GM23338 (cell line): ENCODE results near the gene ENTPD8. TPM values are rescaled to one million over a fixed set of nuclear protein-coding genes. Genes with fewer than 3 reads are reported as not detected.

Experiments used
- ATAC-seq: fragments of 200-7000 bp; cut with Tn5 transposase; 3 replicates; pipeline ENCODE4 v1.9.1; 2020
- DNase-seq: peaks from one replicate; pipeline ENCODE4 v3.0.0-alpha.2; 2015; ENCODE audit warnings: low spot score
- H2AFZ ChIP-seq: fragments of 200-600 bp; sonication (generic); 2 replicates; pipeline ENCODE4 v1.8.0; 2016; ENCODE audit warnings: antibody characterized with exemption, mild to moderate bottlenecking, moderate library complexity
- H3F3A ChIP-seq: fragments of 200-600 bp; sonication (generic); replicated peaks from 2 replicates; pipeline ENCODE4 v1.8.0; 2017; ENCODE audit warnings: antibody characterized with exemption, mixed run types, low read depth
- H3K27ac ChIP-seq: fragments of 200-600 bp; sonication (generic); 2 replicates; pipeline ENCODE4 v1.6.1; 2016; ENCODE audit warnings: low read depth
- H3K27me3 ChIP-seq: fragments of 200-600 bp; sonication (generic); 2 replicates; pipeline ENCODE4 v1.8.0; 2016; ENCODE audit warnings: mild to moderate bottlenecking, mixed run types, moderate library complexity; ENCODE audit not compliant: insufficient read depth
- H3K36me3 ChIP-seq: fragments of 200-600 bp; sonication (generic); 2 replicates; pipeline ENCODE4 v1.8.0; 2016; ENCODE audit warnings: mild to moderate bottlenecking; ENCODE audit not compliant: insufficient read depth
- H3K4me1 ChIP-seq: fragments of 200-600 bp; sonication (generic); 2 replicates; pipeline ENCODE4 v1.8.0; 2016; ENCODE audit warnings: mild to moderate bottlenecking, moderate library complexity; ENCODE audit not compliant: insufficient read depth
- H3K4me2 ChIP-seq: fragments of 200-600 bp; sonication (generic); 2 replicates; pipeline ENCODE4 v1.7.1; 2017; ENCODE audit warnings: mixed run types
- H3K4me3 ChIP-seq: fragments of 200-600 bp; sonication (generic); 2 replicates; pipeline ENCODE4 v1.6.1; 2016; ENCODE audit warnings: mixed run types
- H3K79me2 ChIP-seq: fragments of 200-600 bp; sonication (generic); replicated peaks from 2 replicates; pipeline ENCODE4 v1.8.0; 2017; ENCODE audit warnings: mild to moderate bottlenecking; ENCODE audit not compliant: insufficient read depth
- H3K9me2 ChIP-seq: fragments of 200-600 bp; sonication (generic); 2 replicates; pipeline ENCODE4 v1.8.0; 2017; ENCODE audit not compliant: insufficient read depth
- H4K20me1 ChIP-seq: fragments of 200-600 bp; sonication (generic); replicated peaks from 2 replicates; pipeline ENCODE4 v1.8.0; 2017; ENCODE audit warnings: mild to moderate bottlenecking; ENCODE audit not compliant: insufficient read depth
- H3K27ac Mint-ChIP-seq: 2 replicates; pipeline ENCODE4 v1.8.0; 2020; ENCODE audit warnings: inconsistent platforms, mild to moderate bottlenecking, moderate library complexity, mixed read lengths
- H3K27me3 Mint-ChIP-seq: 3 replicates; pipeline ENCODE4 v1.8.0; 2022; ENCODE audit warnings: low read depth, mild to moderate bottlenecking, moderate library complexity, mixed read lengths, inconsistent platforms; ENCODE audit not compliant: insufficient read depth, poor library complexity
- H3K36me3 Mint-ChIP-seq: 3 replicates; pipeline ENCODE4 v1.8.0; 2021; ENCODE audit warnings: low read depth, mild to moderate bottlenecking, inconsistent platforms, moderate library complexity, mixed read lengths
- H3K4me1 Mint-ChIP-seq: 3 replicates; pipeline ENCODE4 v1.8.0; 2020; ENCODE audit warnings: mild to moderate bottlenecking, inconsistent platforms, mixed read lengths
- H3K4me3 Mint-ChIP-seq: 3 replicates; pipeline ENCODE4 v1.8.0; 2021; ENCODE audit warnings: moderate library complexity, mild to moderate bottlenecking, inconsistent platforms, mixed read lengths
- H3K9me3 Mint-ChIP-seq: 3 replicates; pipeline ENCODE4 v1.8.0; 2020; ENCODE audit warnings: moderate library complexity, mild to moderate bottlenecking, inconsistent platforms, mixed read lengths
- EZH2 ChIP-seq: fragments of 200-600 bp; sonication (generic); IDR thresholded peaks from one replicate; pipeline ENCODE4 v1.8.0; 2017; ENCODE audit warnings: antibody characterized with exemption, mild to moderate bottlenecking, low read depth; ENCODE audit not compliant: unreplicated experiment
- POLR2AphosphoS5 ChIP-seq: IDR thresholded peaks from 2 replicates; pipeline ENCODE4 v1.6.1; 2016; ENCODE audit warnings: antibody characterized with exemption, low read depth
- STAT1 ChIP-seq: IDR thresholded peaks from one replicate; pipeline ENCODE4 v1.6.1; 2016; ENCODE audit warnings: antibody characterized with exemption; ENCODE audit not compliant: unreplicated experiment
- ZNF114 ChIP-seq: fragments of 250-450 bp; sonication (Bioruptor Pico); IDR thresholded peaks from 2 replicates; pipeline ENCODE4 v1.5.0; 2020; ENCODE audit warnings: mild to moderate bottlenecking, moderate library complexity
- long read RNA-seq: library from polyadenylated mRNA; unstranded; transcript quantifications from one replicate; pipeline ENCODE4 v2.0.0, GENCODE V29; 2020; ENCODE audit not compliant: unreplicated experiment
- polyA plus RNA-seq: library from polyadenylated mRNA; unstranded; fragments of >200 nt; fragmentation: Nextera tagmentation; extraction: Ambion mirVana; gene quantifications from 2 replicates; pipeline ENCODE4 v1.2.1, GENCODE V29; 2016
- total RNA-seq: library from RNA; depleted of rRNA; stranded (reverse); fragments of >200 nt; shearing (Covaris generic); gene quantifications from 2 replicates; pipeline ENCODE4 v1.2.3, GENCODE V29; 2014; rRNA removed
- TF ChIP-seq, protein P1 (sequence below): IDR thresholded peaks from one replicate; pipeline ENCODE4 v1.6.1; 2018; ENCODE audit warnings: antibody characterized with exemption; ENCODE audit not compliant: unreplicated experiment
- TF ChIP-seq, protein P2 (sequence below): IDR thresholded peaks from 2 replicates; pipeline ENCODE4 v1.6.1; 2016; ENCODE audit warnings: antibody characterized with exemption
- TF ChIP-seq, protein P3 (sequence below): fragments of 250-450 bp; sonication (Bioruptor Pico); IDR thresholded peaks from 2 replicates; pipeline ENCODE4 v1.5.0; 2020; ENCODE audit warnings: mild to moderate bottlenecking, moderate library complexity

Gene ENTPD8, protein sequence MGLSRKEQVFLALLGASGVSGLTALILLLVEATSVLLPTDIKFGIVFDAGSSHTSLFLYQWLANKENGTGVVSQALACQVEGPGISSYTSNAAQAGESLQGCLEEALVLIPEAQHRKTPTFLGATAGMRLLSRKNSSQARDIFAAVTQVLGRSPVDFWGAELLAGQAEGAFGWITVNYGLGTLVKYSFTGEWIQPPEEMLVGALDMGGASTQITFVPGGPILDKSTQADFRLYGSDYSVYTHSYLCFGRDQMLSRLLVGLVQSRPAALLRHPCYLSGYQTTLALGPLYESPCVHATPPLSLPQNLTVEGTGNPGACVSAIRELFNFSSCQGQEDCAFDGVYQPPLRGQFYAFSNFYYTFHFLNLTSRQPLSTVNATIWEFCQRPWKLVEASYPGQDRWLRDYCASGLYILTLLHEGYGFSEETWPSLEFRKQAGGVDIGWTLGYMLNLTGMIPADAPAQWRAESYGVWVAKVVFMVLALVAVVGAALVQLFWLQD
- 0.42 and 1.6 TPM in 2 replicates for total RNA-seq
- 0.89 and 1.1 TPM in 2 replicates for polyA plus RNA-seq
- long read RNA-seq: 0 reads

DNA sequence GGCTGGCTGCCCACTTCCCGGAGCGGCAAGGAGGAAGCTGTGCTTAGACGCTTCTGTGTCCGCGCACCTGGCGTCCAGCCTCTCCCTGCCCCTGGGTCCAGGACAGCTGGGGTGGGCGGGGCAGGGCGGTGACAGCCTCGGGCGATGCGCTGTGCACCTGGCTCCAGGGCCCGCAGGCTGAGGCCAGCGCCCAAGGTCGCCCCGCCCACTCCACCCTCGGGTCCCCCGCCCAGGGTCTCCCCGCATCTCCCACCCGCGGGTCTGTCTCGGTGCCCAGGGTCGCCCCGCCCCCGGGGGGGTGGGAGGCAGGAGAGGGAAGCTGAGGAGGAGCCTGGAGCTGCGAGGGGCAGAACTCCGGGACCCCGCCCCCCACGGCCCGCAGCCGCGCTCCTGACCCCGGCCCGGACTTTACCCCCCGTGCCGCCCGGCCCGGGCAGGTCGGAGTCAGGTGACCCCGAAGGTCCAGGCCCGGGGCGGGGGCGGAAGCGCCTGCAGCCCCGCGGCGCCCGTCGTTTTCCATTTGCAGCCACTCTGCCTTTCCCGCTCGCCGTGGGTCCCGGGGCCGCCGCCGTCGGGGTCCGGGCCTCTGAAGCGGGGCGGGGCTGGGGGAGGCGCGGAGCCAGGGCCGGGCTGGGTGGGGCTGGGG is at the start of gene ENTPD8:
Gene ENTPD8, minus strand, starts transcription at position 69 of the 646 bp plus-strand sequence. CDS start 3,072 bp downstream, outside the sequence.
- H3K4me1 Mint-ChIP-seq: peaks cover 5% of the 10 kb centered on the region
- Histone ChIP-seq H3K4me2 (peak within 1 kb of the TSS; percentile 68), H3K4me1 (peaks cover 5% of the 10 kb centered on the region; the same call in 1 of the 2 replicates), H4K20me1 (no peaks in the 10 kb centered on the region), H3K9me2 (no peaks in the 10 kb centered on the region), H3F3A (0 out of 2 replicates have a peak, but pooled peaks cover 4% of the 10 kb centered on the region), H3K27ac (no peak within 1 kb of the TSS), H3K4me3 (peak within 1 kb of the TSS; percentile 69), H2AFZ (no peak within 1 kb of the TSS), H3K27me3 (no peaks in the 10 kb centered on the region), H3K36me3 (no peaks in the 10 kb centered on the region), H3K79me2 (no peaks in the 10 kb centered on the region)
- H3K4me3 Mint-ChIP-seq: peak within 1 kb of the TSS; percentile 73
- DNase-seq (peak; percentile 92), ATAC-seq (peak; percentile 87)
- H3K36me3 Mint-ChIP-seq: no peaks in the 10 kb centered on the region
- TF ChIP-seq POLR2AphosphoS5 (0 out of 2 replicates have a peak, but pooled peaks have one; percentile 18), EZH2 (no peak), STAT1 (no peak)
- TF ChIP-seq, protein P1, sequence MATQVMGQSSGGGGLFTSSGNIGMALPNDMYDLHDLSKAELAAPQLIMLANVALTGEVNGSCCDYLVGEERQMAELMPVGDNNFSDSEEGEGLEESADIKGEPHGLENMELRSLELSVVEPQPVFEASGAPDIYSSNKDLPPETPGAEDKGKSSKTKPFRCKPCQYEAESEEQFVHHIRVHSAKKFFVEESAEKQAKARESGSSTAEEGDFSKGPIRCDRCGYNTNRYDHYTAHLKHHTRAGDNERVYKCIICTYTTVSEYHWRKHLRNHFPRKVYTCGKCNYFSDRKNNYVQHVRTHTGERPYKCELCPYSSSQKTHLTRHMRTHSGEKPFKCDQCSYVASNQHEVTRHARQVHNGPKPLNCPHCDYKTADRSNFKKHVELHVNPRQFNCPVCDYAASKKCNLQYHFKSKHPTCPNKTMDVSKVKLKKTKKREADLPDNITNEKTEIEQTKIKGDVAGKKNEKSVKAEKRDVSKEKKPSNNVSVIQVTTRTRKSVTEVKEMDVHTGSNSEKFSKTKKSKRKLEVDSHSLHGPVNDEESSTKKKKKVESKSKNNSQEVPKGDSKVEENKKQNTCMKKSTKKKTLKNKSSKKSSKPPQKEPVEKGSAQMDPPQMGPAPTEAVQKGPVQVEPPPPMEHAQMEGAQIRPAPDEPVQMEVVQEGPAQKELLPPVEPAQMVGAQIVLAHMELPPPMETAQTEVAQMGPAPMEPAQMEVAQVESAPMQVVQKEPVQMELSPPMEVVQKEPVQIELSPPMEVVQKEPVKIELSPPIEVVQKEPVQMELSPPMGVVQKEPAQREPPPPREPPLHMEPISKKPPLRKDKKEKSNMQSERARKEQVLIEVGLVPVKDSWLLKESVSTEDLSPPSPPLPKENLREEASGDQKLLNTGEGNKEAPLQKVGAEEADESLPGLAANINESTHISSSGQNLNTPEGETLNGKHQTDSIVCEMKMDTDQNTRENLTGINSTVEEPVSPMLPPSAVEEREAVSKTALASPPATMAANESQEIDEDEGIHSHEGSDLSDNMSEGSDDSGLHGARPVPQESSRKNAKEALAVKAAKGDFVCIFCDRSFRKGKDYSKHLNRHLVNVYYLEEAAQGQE: peak; percentile 4
- H3K9me3 Mint-ChIP-seq: no peaks in the 10 kb centered on the region; the same call in 2 of the 3 replicates
- H3K27ac Mint-ChIP-seq: no peak within 1 kb of the TSS
- H3K27me3 Mint-ChIP-seq: peaks cover 4% of the 10 kb centered on the region

DNA sequence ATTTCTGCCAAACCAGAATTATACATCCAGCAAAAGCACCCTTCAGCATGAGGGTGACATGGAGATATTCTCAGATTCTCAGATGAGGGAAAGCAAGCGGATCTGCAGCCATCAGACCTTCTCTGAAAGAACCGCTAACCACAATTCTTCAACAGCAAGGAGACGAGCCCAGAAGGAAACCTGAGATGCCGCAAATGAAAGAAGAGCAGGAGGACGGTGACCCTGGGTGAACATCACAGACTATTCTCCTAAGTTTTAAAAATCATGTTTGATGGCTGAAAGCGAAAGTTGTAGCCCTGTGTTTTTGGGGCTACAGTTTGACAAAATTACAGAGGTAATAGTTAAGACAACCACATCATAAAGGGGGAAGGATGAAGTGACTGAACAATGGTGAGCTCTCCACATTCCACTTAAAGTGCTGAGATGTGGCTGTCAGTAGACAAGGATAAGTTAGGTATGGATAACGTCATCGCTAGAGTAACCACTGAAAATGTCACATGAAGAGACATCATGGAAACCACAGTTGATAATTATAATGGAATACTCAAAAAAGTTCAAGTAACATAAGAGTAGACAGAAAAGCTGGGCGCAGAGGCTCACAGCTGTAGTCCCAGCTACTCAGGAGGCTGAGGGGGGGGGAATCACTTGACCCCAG is 49.5 kb upstream of the ENTPD8 start:
- no peak overlapping the region for H3K4me3 ChIP-seq
- H3K9me3 Mint-ChIP-seq: peaks cover 16% of the 10 kb centered on the region
- no peak for ATAC-seq
- TF ChIP-seq ZNF114 (CRISPR knock-in tag): no peak
- TF ChIP-seq, protein P2, sequence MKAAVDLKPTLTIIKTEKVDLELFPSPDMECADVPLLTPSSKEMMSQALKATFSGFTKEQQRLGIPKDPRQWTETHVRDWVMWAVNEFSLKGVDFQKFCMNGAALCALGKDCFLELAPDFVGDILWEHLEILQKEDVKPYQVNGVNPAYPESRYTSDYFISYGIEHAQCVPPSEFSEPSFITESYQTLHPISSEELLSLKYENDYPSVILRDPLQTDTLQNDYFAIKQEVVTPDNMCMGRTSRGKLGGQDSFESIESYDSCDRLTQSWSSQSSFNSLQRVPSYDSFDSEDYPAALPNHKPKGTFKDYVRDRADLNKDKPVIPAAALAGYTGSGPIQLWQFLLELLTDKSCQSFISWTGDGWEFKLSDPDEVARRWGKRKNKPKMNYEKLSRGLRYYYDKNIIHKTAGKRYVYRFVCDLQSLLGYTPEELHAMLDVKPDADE: no peak
- TF ChIP-seq, protein P3, sequence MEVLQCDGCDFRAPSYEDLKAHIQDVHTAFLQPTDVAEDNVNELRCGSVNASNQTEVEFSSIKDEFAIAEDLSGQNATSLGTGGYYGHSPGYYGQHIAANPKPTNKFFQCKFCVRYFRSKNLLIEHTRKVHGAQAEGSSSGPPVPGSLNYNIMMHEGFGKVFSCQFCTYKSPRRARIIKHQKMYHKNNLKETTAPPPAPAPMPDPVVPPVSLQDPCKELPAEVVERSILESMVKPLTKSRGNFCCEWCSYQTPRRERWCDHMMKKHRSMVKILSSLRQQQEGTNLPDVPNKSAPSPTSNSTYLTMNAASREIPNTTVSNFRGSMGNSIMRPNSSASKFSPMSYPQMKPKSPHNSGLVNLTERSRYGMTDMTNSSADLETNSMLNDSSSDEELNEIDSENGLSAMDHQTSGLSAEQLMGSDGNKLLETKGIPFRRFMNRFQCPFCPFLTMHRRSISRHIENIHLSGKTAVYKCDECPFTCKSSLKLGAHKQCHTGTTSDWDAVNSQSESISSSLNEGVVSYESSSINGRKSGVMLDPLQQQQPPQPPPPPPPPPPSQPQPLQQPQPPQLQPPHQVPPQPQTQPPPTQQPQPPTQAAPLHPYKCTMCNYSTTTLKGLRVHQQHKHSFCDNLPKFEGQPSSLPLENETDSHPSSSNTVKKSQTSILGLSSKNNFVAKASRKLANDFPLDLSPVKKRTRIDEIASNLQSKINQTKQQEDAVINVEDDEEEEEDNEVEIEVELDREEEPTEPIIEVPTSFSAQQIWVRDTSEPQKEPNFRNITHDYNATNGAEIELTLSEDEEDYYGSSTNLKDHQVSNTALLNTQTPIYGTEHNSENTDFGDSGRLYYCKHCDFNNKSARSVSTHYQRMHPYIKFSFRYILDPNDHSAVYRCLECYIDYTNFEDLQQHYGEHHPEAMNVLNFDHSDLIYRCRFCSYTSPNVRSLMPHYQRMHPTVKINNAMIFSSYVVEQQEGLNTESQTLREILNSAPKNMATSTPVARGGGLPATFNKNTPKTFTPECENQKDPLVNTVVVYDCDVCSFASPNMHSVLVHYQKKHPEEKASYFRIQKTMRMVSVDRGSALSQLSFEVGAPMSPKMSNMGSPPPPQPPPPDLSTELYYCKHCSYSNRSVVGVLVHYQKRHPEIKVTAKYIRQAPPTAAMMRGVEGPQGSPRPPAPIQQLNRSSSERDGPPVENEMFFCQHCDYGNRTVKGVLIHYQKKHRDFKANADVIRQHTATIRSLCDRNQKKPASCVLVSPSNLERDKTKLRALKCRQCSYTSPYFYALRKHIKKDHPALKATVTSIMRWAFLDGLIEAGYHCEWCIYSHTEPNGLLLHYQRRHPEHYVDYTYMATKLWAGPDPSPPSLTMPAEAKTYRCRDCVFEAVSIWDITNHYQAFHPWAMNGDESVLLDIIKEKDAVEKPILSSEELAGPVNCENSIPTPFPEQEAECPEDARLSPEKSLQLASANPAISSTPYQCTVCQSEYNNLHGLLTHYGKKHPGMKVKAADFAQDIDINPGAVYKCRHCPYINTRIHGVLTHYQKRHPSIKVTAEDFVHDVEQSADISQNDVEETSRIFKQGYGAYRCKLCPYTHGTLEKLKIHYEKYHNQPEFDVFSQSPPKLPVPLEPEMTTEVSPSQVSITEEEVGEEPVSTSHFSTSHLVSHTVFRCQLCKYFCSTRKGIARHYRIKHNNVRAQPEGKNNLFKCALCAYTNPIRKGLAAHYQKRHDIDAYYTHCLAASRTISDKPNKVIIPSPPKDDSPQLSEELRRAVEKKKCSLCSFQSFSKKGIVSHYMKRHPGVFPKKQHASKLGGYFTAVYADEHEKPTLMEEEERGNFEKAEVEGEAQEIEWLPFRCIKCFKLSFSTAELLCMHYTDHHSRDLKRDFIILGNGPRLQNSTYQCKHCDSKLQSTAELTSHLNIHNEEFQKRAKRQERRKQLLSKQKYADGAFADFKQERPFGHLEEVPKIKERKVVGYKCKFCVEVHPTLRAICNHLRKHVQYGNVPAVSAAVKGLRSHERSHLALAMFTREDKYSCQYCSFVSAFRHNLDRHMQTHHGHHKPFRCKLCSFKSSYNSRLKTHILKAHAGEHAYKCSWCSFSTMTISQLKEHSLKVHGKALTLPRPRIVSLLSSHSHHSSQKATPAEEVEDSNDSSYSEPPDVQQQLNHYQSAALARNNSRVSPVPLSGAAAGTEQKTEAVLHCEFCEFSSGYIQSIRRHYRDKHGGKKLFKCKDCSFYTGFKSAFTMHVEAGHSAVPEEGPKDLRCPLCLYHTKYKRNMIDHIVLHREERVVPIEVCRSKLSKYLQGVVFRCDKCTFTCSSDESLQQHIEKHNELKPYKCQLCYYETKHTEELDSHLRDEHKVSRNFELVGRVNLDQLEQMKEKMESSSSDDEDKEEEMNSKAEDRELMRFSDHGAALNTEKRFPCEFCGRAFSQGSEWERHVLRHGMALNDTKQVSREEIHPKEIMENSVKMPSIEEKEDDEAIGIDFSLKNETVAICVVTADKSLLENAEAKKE (CRISPR knock-in tag): no peak

More for the DNA sequence above, 49.5 kb upstream of the ENTPD8 start:
- Histone ChIP-seq H3K27ac (no peak overlapping the region), H3K36me3 (no peaks in the 10 kb centered on the region), H4K20me1 (no peaks in the 10 kb centered on the region), H3K9me2 (no peaks in the 10 kb centered on the region), H3K4me2 (no peak overlapping the region), H2AFZ (no peak overlapping the region), H3K27me3 (no peaks in the 10 kb centered on the region), H3F3A (no peaks in the 10 kb centered on the region), H3K4me1 (no peaks in the 10 kb centered on the region), H3K79me2 (no peaks in the 10 kb centered on the region)
- Mint-ChIP-seq H3K27ac (no peak overlapping the region), H3K27me3 (peaks cover 13% of the 10 kb centered on the region), H3K36me3 (no peaks in the 10 kb centered on the region), H3K4me1 (no peaks in the 10 kb centered on the region; the same call in 2 of the 3 replicates), H3K4me3 (no peak overlapping the region)
- DNase-seq: no peak
